Right lobe of liver (tissue), 6 donors: ENCODE data around the gene RNASET2. TPM values are rescaled to one million over a fixed set of nuclear protein-coding genes. Genes with fewer than 3 reads are reported as not detected.

Source experiments
- ATAC-seq, 4 donors: fragments of 200-7000 bp; cut with Tn5 transposase; one replicate each; pipeline ENCODE4 v1.9.1; 2020; ENCODE audit warnings: mild to moderate bottlenecking in 4 of 4, moderate library complexity in 4 of 4
- DNase-seq, 3 donors: peaks; one replicate each; pipeline ENCODE4 v3.0.0-alpha.2; 2020
- H3K27ac ChIP-seq, 3 donors: fragments of 200-600 bp; one replicate each; pipeline ENCODE4 v1.8.0; 2022
- H3K27me3 ChIP-seq, 2 donors: fragments of 200-600 bp; one replicate each; pipeline ENCODE4 v1.8.0; 2022
- H3K36me3 ChIP-seq, 4 donors: fragments of 200-600 bp; sonication (generic) in 1 of 4; one replicate each; pipeline versions ENCODE4 v1.5.1 to v1.8.0; 2017 to 2022; ENCODE audit warnings: control low read depth in 1 of 4
- H3K4me1 ChIP-seq, 4 donors: fragments of 200-600 bp; sonication (generic) in 1 of 4; one replicate each; pipeline versions ENCODE4 v1.5.1 to v1.8.0; 2017 to 2022; ENCODE audit warnings: control low read depth in 1 of 4
- H3K4me3 ChIP-seq, 3 donors: fragments of 200-600 bp; one replicate each; pipeline ENCODE4 v1.8.0; 2022
- H3K9me3 ChIP-seq, 4 donors: fragments of 200-600 bp; sonication (generic) in 1 of 4; one replicate each; pipeline versions ENCODE4 v1.5.1 to v1.8.0; 2017 to 2022; ENCODE audit warnings: control low read depth in 1 of 4
- POLR2A ChIP-seq: fragments of 450-650 bp; IDR thresholded peaks from one replicate; pipeline ENCODE4 v1.6.1; 2017; ENCODE audit warnings: antibody characterized with exemption, mild to moderate bottlenecking
- WGBS: methylation state at CpG from one replicate; pipeline ENCODE4 v1.1.6; 2018; ENCODE audit warnings: low coverage, low lambda C conversion rate; ENCODE audit not compliant: insufficient coverage; ENCODE audit errors: missing lambda C conversion rate; 5-methylcytosine and 5-hydroxymethylcytosine counted together
- intact Hi-C, 2 donors: fragments of 100-400 bp; cut with DNase I; formaldehyde crosslinking; loops; one replicate each; pipeline versions ENCODE4 v1.11.2 to v1.14.1; 2022
- total RNA-seq, 6 experiments: library from RNA; depleted of rRNA in 2 of 6; stranded (reverse); fragments of >200 nt in 2 of 6; fragmentation: NEBNext Ultra II Directional in 3 of 6; extraction: Animal tissue kit (Norgen Biotek cat#: 25700) in 3 of 6; gene quantifications; one replicate each; pipeline versions ENCODE4 v1.1.0 to v1.2.4, GENCODE V29; 2016 to 2023
- TF ChIP-seq, protein P1 (sequence below), 4 donors: fragments of 200-600 bp in 3 of 4; fragments of 450-650 bp in 1 of 4; IDR thresholded peaks; one replicate each; pipeline versions ENCODE4 v1.5.1 to v1.8.0; 2016 to 2022; ENCODE audit warnings: antibody characterized with exemption in 4 of 4, mild to moderate bottlenecking in 2 of 4
- donor health status: DM: no; HTN: yes; CAD: no.
- donor health status: DM: no; HTN: no; CAD: no.
- donor health status: DM: no; HTN: no; CAD: no.
- donor health status: DM: no; HTN: yes; CAD: no.
- donor health status: DM: no; HTN: yes; CAD: no.

RNASET2 gene
- total RNA-seq, 6 experiments from 2014 or later: 21.7 to 48.4 (median 30.8) TPM

DNA sequence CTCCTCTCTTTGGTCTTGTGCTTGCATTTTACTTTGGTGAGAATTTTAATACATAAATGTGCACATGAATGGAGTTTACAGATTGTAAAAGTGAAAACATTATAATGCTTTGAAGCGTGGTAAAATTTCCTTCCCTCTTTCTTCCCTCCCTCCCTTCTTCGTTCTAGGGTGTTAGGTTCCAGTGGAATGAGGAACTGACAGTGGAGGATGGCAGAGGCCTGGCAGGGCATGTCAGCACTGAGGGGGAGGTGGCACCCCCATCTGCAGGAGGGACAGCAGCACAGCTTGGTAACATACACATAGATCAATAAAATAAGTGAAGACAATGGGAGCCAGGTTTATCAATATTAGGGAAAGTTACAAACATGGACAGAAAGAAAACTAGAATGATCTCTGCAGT is 47.5 kb downstream of the RNASET2 start:
- Histone ChIP-seq H3K27ac (no peak overlapping the region), H3K27me3 (no peaks in the 10 kb centered on the region), H3K4me1 (no peaks in the 10 kb centered on the region), H3K9me3 (no peaks in the 10 kb centered on the region), H3K36me3 (no peaks in the 10 kb centered on the region), H3K4me3 (no peak overlapping the region)
- DNase-seq: no peak
- intact Hi-C loops: no loop called here
- ATAC-seq: no peak
- 48% methylated on average over 2 of the region's 2 CpGs for WGBS
- no peak for TF ChIP-seq POLR2A
- TF ChIP-seq, protein P1, sequence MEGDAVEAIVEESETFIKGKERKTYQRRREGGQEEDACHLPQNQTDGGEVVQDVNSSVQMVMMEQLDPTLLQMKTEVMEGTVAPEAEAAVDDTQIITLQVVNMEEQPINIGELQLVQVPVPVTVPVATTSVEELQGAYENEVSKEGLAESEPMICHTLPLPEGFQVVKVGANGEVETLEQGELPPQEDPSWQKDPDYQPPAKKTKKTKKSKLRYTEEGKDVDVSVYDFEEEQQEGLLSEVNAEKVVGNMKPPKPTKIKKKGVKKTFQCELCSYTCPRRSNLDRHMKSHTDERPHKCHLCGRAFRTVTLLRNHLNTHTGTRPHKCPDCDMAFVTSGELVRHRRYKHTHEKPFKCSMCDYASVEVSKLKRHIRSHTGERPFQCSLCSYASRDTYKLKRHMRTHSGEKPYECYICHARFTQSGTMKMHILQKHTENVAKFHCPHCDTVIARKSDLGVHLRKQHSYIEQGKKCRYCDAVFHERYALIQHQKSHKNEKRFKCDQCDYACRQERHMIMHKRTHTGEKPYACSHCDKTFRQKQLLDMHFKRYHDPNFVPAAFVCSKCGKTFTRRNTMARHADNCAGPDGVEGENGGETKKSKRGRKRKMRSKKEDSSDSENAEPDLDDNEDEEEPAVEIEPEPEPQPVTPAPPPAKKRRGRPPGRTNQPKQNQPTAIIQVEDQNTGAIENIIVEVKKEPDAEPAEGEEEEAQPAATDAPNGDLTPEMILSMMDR (IDR thresholded peaks at IDR 0.05): no peak

DNA sequence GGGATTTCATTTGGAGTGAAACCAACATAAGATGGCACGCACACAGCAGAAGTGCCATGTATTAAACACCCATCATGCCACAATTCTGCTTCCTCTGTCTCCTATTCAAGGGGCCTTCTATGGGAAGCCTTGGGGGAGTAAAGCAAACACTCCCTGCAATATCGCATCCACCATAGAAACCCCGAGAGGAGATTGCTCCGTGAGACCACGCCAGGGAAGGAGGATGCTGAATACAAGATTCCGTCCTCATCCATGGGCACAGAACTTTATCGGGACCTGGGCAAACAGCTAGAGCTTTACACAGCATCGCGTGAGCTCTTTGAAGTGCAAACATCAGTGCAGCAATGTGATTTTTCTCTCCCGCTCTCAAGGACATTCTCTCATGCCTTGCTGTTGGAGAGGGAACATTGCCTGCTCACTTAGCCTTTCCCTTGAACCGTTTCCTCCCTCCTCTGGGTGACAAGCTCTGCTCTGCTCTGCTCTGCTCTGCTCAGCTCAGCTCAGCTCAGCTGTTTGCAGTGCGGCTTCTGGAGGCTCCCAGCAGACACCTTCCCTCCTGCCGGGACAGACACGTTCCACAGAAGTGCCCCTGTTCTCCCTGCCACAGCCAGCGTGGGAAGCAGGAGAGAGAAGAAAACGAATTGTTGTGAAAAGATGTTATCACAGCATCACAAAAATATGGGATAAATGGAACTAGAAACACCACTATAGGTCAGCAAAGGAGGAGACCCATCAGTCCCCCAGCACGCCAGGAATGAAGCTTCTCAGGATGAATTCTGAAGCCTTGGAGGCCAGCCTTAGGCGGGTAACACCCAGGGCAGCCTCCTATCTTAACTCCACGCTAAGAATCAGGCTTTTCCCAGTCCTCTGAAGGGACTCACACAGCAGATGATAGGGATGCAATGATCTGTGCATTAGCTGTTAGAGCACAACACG is 48.2 kb downstream of the RNASET2 start:
- no peak overlapping the region for H3K27ac ChIP-seq
- no peaks in the 10 kb centered on the region for H3K4me1 ChIP-seq
- H3K27me3 ChIP-seq: no peaks in the 10 kb centered on the region
- no peaks in the 10 kb centered on the region for H3K36me3 ChIP-seq
- WGBS: 56% methylated on average over 15 of the region's 20 CpGs
- no peak overlapping the region for H3K4me3 ChIP-seq
- TF ChIP-seq, protein P1 (IDR thresholded peaks at IDR 0.05): no peak
- no peak for TF ChIP-seq POLR2A
- DNase-seq (no peak), ATAC-seq (no peak)
- H3K9me3 ChIP-seq: no peaks in the 10 kb centered on the region
- intact Hi-C loops: no loop called here

DNA sequence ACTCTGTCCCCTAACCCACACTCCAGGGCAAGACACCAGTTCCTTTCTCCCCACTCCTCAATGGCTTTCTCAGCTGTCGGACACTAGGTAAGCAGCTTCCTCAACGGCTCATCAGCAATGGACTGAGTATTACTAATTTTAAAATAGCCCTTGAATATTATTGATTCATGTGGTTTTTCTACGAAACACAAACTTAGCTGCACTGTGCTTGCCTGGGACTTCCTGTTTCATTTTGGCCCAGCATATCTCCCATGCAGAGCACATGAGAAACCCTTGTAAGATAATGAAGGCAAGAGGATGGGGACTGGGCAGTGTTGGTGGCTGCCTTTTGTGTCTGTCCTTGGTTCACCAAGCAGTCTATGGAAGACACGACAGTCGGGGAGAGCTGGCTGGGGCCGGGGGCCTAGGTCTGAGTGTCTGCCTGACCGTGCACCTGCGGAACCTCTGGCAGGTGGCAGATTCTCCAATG is 48.9 kb downstream of the RNASET2 start:
- H3K27me3 ChIP-seq: no peaks in the 10 kb centered on the region
- no peak overlapping the region for H3K4me3 ChIP-seq
- no peak for TF ChIP-seq POLR2A
- TF ChIP-seq, protein P1 (IDR thresholded peaks at IDR 0.05): no peak
- no peaks in the 10 kb centered on the region for H3K4me1 ChIP-seq
- ATAC-seq: no peak
- 67% methylated on average over 5 of the region's 8 CpGs for WGBS
- intact Hi-C loops: no loop called here
- H3K9me3 ChIP-seq: no peaks in the 10 kb centered on the region
- DNase-seq: no peak
- H3K36me3 ChIP-seq: no peaks in the 10 kb centered on the region
- H3K27ac ChIP-seq: no peak overlapping the region

DNA sequence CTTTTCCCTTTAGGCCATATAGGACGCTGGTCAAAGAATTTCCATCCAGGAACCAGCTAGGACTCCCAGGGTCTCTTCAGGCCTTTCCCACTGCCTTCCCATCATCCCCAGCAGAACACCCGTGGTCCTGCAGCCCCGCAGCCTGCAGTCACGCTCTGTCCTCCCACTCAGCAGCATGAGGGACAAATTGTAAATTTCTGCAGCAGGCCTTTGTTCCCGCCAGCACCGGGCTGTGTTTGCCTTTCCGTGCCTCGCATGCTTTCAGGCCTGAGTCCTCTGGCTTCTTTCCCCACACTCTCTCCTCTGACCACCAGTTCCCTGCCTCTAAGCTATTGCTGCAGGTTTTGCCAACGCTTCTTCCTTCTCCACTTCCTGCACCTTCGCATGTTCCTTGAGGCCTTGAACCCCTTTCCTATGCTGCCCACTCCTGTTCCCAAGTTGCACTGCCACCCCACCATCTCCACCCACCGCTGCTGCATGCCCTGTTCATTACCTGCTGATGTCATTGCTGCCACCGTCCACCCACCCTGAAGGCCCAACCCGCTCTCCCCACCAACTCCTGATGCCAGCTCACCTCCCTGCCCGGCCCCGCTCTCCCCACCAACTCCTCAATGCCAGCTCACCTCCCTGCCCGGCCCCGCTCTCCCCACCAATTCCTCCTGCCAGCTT is 49.8 kb downstream of the RNASET2 start:
- Histone ChIP-seq H3K36me3 (no peaks in the 10 kb centered on the region), H3K4me3 (no peak overlapping the region), H3K9me3 (no peaks in the 10 kb centered on the region), H3K4me1 (no peaks in the 10 kb centered on the region), H3K27me3 (no peaks in the 10 kb centered on the region), H3K27ac (no peak overlapping the region)
- WGBS: 79% methylated on average over 16 of the region's 17 CpGs
- ATAC-seq: no peak
- intact Hi-C loops: no loop called here
- TF ChIP-seq POLR2A: no peak
- TF ChIP-seq, protein P1 (IDR thresholded peaks at IDR 0.05): no peak
- DNase-seq: no peak
